Tibial nerve (tissue), 3 donors: ENCODE data around the gene PIK3CD.

Source experiments
- CTCF ChIP-seq, 5 experiments: fragments of 200-600 bp in 3 of 5; fragments of 450-650 bp in 2 of 5; sonication (generic) in 3 of 5; IDR thresholded peaks; one replicate each; pipeline ENCODE4 v1.5.1; 2016 to 2019; ENCODE audit warnings: antibody characterized with exemption in 5 of 5, mild to moderate bottlenecking in 3 of 5, moderate library complexity in 2 of 5
- POLR2A ChIP-seq, 2 donors: fragments of 450-650 bp; IDR thresholded peaks; one replicate each; pipeline ENCODE4 v1.6.1; 2017; ENCODE audit warnings: antibody characterized with exemption in 2 of 2, mild to moderate bottlenecking in 2 of 2, moderate library complexity in 2 of 2

- TF ChIP-seq CTCF (IDR thresholded peaks at IDR 0.05) (no peak), POLR2A (IDR thresholded peaks at IDR 0.05) (no peak)
Observed at GRCh38 chr1:9659328-9659727, 7.8 kb downstream of the PIK3CD start.
